Measurements from ENCODE around the gene ENOSF1.

GRCh38 chr18:744832-745597 lies 32.6 kb upstream of the ENOSF1 start:
- no peak for TF ChIP-seq CTCF (conservative IDR thresholded peaks at IDR 0.05; ENCODE audit: low read length)
- no peak for TF ChIP-seq EZH2phosphoT487 (IDR thresholded peaks at IDR 0.05; ENCODE audit: borderline replicate concordance)
